Stimulated activated memory B cell treated with anti-CD40 and anti-IgM and Interleukin-4, amounts not matched to agents 10 μg/mL and 1 μg/mL and 100 μg/mL, for 72 hours (primary cell): ENCODE measurements around the gene DENND4A.

Source experiments
- ATAC-seq: fragments of 150-1000 bp; cut with Tn5 transposase; 2 replicates; pipeline ENCODE4 v1.10.0; 2021
- H3K27ac Mint-ChIP-seq: one replicate; pipeline ENCODE4 v1.8.0; 2022; ENCODE audit warnings: mild to moderate bottlenecking, mixed read lengths
- H3K27me3 Mint-ChIP-seq: one replicate; pipeline ENCODE4 v1.8.0; 2022; ENCODE audit warnings: mixed read lengths
- H3K36me3 Mint-ChIP-seq: one replicate; pipeline ENCODE4 v1.8.0; 2022; ENCODE audit warnings: mixed read lengths
- H3K4me1 Mint-ChIP-seq: one replicate; pipeline ENCODE4 v1.8.0; 2022; ENCODE audit warnings: mixed read lengths
- H3K4me3 Mint-ChIP-seq: one replicate; pipeline ENCODE4 v1.8.0; 2022; ENCODE audit warnings: mild to moderate bottlenecking, moderate library complexity, mixed read lengths
- H3K9me3 Mint-ChIP-seq: one replicate; pipeline ENCODE4 v1.8.0; 2022; ENCODE audit warnings: mixed read lengths

Gene DENND4A

DNA sequence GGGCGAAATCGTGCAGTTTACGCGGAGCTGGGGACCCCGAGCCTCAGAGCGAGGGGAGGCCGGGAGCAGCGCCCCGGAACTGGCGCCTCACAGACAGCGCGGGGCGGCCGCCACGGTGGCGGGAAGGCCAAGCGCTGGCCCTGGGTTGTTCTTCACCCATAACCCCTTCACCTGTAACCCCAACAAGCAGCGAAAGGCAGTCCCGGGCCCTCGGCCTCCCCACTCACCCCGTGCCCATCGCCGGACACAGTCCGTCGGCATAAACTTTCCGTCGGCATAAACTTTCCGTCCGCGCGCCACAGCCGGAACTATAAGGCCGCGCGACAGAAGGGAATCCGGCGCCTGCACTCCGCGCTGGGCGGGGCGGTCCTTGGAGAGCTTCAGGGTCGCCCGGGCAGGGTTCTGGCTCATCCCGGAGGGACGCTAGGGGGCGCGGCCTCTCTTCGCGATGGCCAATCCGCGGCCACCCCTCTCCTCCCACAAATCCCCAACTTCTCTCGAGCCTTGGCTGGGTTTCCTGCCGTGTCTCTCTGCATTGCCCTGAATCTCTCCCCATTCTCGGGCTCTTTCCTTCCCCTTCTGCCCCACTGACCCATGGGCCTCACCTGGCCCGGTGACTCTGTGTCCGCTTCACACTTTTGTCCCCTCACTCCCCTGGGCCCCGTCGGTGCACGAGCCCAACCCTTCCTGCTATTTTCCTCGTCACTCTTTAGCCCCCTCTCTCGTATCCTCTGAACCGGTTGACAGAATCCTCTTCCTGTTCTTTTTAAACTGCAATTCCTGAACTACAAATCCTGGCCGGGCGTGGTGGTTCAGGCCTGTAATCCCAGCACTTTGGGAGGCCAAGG is 181.0 kb downstream of the DENND4A start, which contains the start of gene INTS14:
Gene INTS14 (minus strand): TSS at position 261 of the 848 bp plus-strand sequence. CDS start 3,751 bp downstream, outside the sequence.
- ATAC-seq = peak; percentile 99
- Mint-ChIP-seq H3K4me3 (peak within 1 kb of the TSS; percentile 92), H3K9me3 (no peaks in the 10 kb centered on the region), H3K36me3 (no peaks in the 10 kb centered on the region), H3K27ac (peak within 1 kb of the TSS; percentile 92), H3K27me3 (no peaks in the 10 kb centered on the region), H3K4me1 (peaks cover 21% of the 10 kb centered on the region)
